Activated CD8-positive, alpha-beta memory T cell treated with anti-CD3 and anti-CD28 coated beads, Interleukin-2, amount 50 U/mL, for 1 hour (primary cell): Measurements from ENCODE around the gene NOL3.

ENCODE experiments used
- DNase-seq: peaks from one replicate; pipeline ENCODE4 v3.0.0-alpha.2; 2020; ENCODE audit errors: extremely low read depth

The NOL3 gene

DNA sequence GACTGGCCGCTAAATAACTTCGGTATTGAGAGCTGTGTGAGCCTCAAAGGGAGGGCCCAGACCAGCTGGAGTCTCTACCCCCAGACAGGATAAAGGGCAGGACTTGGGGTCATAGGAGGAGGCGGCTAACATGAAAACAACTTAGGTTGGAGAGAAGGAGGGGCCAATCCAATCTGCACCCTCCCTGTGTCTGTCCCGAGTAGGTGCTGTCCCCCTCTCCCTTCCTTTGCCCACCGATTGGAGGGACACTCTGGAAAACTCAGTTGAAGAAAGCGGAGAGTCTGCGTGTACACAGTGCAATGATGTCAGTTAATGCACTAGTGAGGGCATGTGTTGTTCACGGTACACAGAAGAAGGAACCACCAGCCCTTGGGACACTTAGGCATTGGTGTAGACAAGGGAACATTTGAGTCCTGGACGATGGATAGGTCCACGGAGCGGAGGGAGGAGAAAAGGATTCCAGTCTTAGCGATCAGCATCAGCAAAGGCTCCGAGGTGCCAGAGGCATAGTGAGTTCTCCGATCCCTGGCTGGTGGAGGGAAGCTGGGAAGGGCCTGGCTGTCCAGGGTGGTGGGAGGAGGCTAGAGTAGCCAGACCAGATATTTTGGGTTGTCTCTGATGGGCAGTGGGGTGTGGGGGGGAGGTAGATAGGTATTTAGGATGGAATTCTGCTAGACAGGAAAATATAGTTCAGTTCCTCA, 761 bp downstream of the NOL3 start:
- DNase-seq = no peak

DNA sequence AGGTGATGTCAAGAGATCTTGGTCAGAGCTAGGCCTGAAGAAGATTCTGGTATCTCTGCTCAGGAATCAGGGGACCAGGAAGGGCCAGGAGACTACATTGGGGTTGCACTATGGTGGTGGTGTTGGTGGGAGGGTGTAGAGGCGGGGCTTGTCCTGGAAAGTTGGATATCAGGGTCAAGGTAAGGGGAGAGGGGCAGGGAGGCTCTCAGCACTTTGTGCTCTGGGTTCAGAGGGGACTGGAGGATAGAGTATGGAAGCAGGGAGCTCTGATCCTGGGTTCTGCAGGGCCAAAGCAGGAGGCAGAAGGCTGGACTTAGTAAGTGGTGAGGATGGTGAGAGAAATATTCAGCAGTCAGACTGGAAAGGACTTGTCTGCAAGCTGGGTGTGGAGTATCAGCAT, 3.0 kb downstream of the NOL3 start:
- DNase-seq = no peak

DNA sequence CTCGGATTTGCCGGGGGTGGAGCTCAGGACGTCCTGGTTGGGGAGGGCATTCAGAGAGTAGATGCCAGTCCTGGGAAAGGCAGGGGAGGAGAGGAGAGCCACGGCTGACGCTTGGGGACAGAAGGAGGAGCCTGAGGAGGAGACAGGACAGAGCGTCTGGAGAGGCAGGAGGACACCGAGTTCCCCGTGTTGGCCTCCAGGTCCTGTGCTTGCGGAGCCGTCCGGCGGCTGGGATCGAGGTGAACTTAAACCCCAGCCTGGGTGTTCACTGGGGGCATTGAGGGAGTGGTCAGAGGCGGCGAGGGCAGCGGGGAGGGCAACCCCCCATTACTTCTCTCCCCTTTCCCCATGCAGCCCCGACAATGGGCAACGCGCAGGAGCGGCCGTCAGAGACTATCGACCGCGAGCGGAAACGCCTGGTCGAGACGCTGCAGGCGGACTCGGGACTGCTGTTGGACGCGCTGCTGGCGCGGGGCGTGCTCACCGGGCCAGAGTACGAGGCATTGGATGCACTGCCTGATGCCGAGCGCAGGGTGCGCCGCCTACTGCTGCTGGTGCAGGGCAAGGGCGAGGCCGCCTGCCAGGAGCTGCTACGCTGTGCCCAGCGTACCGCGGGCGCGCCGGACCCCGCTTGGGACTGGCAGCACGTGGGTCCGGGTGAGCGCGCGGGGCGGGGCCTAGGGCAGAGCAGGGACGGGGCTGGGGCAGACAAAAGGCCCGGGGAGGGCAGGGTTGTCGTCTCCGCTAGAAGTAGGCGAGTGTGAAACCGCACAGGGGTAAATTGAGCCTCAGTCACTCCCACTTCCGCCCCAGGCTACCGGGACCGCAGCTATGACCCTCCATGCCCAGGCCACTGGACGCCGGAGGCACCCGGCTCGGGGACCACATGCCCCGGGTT, 3.7 kb downstream of the NOL3 start:
- DNase-seq = no peak

DNA sequence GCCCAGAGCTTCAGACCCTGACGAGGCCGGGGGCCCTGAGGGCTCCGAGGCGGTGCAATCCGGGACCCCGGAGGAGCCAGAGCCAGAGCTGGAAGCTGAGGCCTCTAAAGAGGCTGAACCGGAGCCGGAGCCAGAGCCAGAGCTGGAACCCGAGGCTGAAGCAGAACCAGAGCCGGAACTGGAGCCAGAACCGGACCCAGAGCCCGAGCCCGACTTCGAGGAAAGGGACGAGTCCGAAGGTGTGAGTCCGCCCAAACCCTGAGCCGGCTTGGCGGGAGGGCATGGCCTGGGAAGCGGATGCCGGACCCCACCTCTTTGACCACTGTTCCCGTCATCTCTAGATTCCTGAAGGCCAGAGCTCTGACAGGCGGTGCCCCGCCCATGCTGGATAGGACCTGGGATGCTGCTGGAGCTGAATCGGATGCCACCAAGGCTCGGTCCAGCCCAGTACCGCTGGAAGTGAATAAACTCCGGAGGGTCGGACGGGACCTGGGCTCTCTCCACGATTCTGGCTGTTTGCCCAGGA, 4.4 kb downstream of the NOL3 start:
- DNase-seq = no peak

DNA sequence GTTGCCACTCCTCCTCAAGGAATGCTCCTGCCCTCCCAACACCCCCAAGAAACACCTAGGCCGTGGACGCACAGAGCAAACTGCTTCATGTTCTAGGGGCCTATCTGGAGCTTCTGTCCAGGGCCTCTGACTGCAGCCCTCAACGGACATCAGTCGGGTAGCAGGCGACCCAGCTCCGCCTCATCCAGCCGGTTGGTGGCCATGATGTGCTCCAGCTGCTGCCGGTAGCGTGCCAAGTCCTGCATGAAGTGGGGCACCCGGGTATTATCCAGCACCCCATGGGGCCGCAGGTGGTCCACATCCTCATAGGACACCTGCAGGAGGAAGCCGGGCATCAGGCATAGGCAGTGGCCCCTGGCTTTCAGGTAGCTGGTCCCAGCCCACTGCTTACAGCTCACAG, 6.3 kb downstream of the NOL3 start:
- DNase-seq = no peak

DNA sequence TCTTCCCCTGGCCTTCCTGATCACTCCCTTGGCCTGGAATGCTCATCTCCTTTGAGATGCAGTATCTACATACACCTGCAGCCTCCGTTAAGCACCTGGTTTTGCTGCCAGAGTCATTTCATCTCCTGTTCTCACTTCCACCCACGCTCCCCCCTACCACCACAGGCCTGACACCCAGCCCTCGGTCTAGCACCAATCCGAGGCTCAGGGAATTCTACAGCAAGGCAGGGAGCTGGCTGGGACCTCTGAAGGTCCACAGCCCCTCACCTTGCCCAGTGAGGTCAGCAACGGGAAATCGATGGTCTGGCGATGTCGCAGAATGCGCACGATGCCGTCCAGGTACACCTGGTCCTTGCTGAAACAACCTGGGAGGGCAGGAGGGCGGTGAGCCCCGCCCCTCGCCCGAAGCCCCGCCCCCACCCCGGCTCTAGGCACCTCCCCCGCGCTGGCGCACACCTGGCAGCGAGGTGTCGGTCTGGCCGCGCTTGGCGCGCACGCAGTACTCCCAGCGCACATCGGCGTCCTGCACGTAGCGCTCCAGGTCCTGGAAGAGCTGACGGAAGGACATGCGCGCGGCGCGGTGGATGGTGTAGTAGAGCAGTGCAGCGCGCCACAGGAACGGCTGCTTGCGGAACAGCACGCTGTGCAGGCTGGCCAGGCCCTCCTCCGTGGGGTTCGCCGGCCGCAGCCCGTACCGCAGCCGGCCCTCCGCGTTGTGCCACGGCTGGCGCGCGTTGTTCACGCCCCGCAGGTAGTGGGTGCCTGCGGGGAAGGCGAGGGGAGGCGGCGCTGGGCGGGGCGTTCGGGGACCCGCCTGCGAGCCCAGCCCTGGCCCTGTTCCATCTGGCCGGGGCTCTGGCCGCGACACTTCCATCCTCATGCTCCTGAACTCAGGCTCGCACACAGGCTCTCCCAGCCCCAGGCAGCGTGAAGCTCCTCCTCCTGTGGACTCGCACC, 7.7 kb downstream of the NOL3 start:
- DNase-seq = no peak

DNA sequence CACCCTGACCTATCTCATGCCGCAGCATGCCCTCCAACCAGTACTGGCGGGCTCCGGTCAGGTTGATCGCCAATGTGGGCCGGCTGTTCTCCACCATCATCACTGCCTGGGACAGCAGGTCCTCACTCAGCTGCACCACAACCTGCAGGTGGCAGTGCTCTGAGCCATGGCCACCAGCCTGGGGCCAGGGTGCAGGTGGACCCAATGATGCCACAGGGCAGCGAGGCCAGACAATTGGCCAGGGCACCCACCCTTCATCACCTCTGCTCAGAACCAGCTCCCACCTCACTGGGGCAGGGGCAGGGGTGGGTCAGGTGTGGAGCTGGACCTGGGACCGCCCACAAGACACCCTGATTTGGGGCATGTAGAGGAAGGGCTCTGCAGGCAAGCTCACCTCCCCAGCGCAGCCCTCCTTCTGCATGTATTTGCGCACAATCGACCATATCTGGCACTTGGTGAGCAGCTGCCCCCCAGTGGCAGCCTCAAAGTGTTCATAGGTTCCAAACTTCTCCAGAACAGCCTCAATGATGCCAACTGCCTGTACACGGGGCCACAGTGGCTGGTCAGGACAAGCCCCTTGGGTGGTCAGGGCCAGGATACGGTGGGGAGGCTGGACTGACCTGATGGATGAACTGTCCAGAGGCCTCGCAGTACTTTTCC, 9.2 kb downstream of the NOL3 start:
- no peak for DNase-seq

DNA sequence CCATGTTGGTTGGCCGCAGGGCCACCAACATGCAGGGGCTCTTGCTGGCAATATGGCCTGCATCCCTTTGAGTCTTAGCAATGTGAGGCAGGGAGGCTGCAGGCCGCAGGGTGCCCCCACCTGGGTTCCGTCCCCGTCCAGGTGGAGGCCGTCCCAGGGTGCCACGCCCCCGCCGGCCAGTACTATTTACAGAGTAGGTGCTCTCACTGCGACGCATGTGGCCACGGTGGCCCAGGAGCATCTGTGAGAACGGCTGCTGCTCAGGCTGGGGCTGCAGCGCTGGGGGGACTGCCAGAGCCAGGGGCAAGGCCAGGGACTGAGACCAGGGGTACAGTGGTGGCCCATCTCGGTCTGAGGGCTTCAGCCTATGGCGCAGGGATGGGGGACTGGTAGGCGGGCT, 9.8 kb downstream of the NOL3 start:
- no peak for DNase-seq

DNA sequence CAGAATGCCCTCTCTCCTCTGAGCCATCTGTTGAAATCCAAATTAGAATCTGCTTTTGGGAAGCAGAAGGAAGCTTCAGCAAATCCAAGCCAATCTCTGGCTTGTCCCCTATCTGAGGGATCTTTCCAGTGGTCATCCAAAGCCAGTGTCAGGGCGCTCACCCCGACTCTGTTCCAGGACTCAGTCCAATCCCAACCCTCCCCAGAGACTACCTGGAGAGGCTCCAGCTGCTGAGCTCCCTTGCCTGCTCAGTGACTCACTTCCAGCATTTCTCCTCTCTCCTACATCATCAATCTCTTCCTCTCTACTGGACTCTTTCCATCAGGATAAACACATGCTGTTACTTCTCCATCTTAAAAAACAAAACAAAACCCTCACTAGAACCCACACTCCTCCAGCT, 11.0 kb downstream of the NOL3 start:
- DNase-seq = no peak

DNA sequence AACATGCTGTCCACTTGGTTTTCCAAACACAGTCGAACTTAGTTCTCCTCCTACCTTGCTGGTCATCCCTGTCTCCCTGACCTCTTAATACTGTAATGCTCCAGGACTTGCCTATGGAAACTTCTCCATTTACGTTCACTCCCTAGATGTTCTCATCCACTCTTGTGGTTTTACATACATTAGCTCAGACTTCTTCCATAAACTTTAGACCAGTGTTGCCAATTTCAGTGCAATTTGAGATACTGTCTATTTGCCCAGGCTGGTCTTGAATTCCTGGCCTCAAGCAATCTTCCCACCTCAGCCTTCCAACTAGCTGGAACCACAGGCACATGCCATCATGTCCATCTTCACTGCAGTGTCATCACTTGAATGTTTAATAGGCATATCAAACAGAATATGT, 11.9 kb downstream of the NOL3 start:
- DNase-seq = no peak

DNA sequence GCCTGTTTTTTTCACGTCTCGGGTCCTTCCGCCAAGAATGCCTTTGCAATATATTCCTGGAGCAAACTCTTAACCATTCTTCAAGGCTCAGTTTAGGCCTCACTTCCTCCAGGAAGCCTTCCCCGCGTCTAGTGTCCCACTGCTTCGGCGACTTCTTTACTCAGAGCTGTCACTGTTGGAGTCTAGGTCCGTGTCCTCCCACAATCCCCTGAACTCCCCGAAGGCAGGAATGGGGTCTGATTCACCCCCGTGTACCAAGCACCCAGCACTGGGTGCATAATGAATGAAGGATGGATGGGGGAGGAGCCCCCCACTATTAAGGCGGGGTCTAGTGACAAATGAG, 12.9 kb downstream of the NOL3 start:
- no peak for DNase-seq

DNA sequence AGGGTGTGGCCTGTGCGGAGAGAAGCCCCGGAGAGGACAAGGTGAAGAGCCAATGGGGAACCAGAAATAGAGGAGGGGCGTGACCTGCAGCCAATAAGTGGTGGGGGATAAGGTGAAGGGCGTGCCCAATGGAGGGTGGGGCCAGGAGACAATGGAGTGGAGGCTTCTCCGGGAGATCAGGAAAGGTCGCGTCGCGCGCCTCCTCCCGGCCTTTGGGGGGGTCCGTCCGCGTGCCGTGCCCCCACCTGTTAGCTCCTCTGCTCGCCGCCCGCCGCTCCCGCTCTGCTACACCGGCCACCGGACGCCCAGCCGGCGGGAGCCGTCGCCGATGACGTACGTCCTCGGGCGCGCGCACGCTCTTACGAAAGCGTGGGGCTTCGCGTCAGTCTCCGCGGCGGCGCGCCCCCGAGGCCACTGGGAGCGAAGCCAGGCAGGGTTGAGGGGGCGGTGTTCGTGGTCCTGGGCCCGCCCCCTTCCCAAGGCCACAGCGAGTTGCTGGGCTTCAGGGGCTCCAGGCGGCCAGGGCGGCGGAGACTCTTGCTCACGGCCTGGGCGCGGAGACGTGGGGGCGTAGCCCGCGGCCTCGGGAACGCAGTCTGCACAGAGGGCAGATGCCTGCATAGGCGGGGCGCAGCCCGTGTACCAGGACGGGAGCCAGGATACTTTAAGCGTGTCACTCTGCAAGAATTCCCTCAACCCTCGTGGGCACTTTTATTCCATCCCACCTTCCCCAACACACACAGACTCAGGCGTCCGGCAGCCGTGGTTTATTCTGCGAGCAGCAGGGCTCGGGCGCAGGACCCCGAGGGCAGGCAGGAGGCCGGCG, 13.5 kb downstream of the NOL3 start, which contains the start of gene MATCAP1:
MATCAP1 (minus strand) TSS at position 337 of the 826 bp plus-strand sequence. CDS start 3,353 bp downstream, outside the sequence.
- peak; percentile 91 for DNase-seq

DNA sequence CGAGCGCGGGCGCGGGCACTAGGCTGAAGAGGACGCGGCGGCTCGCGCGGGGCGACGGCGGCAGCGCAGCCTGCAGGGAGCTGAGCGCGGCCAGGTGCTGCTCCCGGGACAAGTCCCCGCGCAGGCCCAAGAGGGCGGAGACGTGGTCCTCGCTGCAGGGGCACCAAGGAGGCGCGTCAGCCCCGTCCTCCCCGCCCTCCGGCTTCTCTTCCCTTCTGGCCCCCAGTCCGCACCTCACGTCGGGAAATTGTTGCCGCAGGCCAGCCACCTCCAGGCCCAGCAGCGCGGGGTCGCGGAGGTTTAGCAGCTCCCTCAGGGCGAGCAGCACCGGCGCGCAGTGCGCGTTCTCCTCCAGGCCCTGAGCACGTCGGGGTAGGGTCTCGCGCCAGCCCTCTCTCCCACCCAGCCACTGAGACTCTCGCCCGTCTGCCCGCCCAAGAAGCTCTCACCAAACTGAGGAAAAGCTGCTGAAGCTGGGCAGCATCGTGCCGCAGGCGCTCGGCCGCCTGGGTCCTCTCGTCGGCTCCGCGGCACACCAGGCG, 14.2 kb downstream of the NOL3 start:
- no peak for DNase-seq

DNA sequence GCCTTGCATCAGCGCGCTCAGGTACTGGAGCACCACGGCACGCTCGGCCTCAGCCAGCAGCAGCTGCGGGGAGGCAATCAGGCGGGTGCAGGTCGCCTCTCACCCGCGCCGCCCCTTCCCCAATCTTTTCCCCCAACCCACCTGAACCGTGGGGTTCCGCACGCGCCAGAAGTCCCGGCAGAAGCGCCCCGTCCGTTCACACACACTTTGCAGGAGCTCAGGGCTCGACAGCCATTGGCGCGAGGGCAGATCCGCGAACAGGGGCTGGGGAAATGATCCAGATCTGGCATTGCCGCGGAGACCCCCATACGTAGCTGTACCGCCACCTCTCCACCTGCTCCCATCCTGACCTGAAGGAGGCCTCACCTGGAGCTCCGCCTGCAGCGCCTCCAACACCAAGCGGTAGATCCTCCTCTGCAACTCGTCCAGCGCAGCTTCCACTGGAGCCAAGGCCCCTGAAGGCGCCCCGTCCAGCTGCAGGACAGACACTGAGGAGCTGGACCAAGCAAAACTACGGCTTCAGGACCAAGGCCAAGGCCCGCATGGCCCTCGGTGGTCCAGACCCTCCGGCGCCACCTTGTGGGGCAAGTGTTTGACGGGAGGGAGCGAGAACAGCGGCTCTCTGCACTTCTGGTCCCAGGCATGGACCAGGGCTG, 14.8 kb downstream of the NOL3 start:
- peak; percentile 47 for DNase-seq

DNA sequence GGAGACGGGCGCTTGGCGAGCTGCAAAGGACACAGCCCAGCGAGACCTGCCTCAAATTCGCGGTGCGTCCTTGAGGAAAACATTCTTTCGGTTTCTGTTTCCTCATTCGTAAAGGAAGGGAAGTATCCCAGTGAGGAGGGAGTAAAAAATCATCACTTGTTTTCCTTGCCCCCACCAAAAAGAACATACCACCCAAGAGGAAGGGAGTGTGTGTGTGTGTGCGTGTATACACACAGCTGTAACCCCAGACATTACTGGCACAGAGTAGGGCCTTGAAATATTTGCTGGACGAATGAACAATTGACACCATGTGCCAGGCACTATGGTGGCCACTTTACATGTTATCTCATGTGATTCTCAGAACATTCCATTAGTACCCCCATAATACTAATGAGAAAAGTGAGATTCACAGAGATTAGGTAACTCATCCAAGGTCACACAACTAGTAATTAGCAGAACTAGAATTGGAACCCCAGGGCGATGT, 15.4 kb downstream of the NOL3 start:
- no peak for DNase-seq

DNA sequence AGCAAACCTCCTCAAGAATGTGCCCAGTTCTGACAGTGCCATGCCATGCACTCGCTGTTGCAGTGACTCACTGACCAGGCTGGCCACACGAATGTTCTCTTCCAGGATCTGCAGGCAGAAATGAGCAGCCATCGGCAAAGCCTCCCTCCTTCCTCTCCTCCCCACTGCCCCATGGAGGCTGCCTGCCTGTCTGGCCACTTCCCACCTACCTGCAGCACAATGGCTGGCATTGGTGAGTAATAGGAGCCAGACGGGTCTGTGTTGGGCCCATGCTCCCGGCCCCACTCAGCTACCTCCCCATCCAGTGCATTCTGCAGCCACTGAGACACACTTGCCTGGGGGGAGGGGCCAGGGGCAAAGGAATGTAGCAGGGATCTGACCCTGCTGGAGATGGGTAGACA, 16.2 kb downstream of the NOL3 start:
- DNase-seq = no peak

DNA sequence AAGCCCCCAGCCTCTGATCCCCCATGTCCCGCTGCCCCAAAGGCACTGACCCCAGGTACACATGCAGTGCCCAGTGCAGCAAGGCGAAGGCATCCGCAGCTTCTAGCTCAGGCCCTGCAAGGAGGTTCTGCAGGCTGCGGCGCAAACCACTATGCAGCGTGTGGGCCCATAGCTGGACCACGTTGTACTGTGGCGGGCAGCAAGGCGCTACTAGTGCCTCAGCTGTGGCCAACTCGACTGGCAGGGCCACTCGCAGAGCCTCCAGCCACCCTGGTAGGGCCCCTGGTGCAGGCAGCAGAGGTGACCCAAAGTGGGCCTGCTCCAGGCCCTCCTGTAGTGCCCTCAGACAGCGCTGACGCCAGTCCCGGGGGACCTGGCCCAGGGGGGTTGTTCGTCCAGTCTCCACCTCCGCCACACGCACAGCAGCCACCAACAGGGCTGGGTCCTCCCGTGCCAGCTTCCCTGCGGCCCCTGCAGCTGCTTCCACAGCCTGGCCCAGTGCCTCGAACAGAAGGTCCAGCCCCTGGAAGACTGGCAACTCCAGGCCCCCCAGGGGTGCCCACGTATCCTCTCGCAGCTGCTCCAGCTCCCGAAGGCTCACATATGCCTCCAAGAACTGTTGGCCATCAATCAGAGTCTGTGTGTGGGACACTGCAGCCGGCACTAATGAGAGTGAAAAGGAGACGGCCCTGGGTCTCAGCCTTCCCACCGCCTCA, 17.0 kb downstream of the NOL3 start:
- DNase-seq = no peak

DNA sequence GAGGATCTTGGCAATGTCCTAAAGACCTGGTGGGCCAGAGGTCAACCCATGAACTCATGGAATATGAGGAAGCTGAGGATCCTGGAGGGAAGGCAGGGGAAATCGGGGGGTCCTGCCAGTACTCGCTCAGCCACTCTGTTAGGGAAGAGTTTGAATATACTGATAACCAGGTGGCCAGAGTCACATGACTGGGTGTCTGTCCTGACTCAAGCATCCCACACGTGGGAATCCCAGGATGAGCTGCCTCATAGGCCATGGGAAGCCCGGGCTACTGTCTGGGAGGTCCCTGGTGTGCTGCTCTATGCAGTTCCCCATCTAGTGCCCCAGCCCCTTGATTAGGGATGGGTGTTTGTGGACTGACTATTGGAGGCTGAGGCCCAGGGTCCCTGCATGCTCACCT, 18.0 kb downstream of the NOL3 start:
- DNase-seq = no peak

DNA sequence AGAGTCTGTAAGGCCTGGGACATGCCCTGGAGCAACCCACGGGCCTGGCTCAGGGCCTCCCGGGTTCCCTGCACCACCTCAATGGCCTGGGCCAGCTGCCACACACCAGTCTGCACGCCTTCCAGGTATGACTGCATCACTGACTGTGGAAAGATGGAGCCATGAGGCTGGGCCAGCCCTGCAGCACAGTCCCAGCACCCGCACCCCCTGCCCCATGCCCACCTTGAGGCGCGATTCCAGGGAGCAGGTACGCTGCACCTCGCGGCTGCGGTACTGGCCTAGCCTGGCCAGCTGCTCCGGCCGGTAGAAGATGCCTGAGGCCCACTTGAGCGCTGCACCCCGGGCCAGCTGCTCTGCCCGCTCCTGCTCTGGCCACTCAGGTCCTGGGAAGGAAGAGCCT, 18.5 kb downstream of the NOL3 start:
- DNase-seq = no peak
